ENCODE results near the gene ISLR2.
A peak's percentile ranks its signal among the peaks of the same experiment; 100 is the strongest.

Gene ISLR2

DNA sequence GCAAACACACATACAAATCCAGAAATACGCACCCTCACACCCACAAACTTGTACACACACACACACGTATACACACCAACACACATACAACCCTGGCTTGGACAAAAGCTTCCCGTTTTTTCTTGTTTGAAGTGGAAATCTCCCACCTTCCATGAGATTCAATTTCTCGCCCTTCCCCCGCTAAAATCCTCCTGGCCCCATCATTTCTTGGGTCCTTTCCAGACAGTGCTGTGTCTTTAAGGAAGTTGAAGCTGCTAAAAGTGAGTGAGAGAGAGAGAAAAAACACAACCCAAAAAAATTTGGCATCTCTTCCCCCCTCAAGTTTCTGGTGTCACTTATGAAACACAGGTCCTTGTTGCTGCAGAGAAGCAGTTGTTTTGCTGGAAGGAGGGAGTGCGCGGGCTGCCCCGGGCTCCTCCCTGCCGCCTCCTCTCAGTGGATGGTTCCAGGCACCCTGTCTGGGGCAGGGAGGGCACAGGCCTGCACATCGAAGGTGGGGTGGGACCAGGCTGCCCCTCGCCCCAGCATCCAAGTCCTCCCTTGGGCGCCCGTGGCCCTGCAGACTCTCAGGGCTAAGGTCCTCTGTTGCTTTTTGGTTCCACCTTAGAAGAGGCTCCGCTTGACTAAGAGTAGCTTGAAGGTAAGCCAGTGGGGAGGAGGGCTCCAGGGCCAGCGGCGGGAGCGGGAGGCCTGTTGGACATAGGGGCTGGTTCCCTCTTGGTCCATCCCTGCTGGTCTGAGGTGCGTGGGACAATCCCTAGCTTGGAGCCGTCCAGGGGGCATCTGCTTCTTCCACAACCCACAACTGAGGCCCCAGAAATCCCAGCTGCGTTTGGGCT lies 43.2 kb downstream of the ISLR2 start, which contains the start of gene ISLR (continued):
- TF ChIP-seq HIC1 (tag by site-specific recombination; IDR thresholded peaks at IDR 0.05) (no peak), PRDM1 (tag by site-specific recombination; IDR thresholded peaks at IDR 0.05) (peak; percentile 56), WT1 (tag by site-specific recombination; IDR thresholded peaks at IDR 0.05) (peak; percentile 38; the same call in 1 of the 2 replicates), ZNF692 (tag by site-specific recombination; IDR thresholded peaks at IDR 0.05) (0 out of 2 replicates have a peak, but pooled peaks have one; percentile 37), ZNF223 (tag by site-specific recombination; IDR thresholded peaks at IDR 0.05) (peak; percentile 42; the same call in 1 of the 2 replicates), ZNF785 (tag by site-specific recombination; IDR thresholded peaks at IDR 0.05) (0 out of 2 replicates have a peak, but pooled peaks have one; percentile 47), ZNF544 (tag by site-specific recombination; IDR thresholded peaks at IDR 0.05) (no peak), FEZF1 (tag by site-specific recombination; IDR thresholded peaks at IDR 0.05) (no peak), ZNF837 (tag by site-specific recombination; IDR thresholded peaks at IDR 0.05) (no peak), ZNF426 (tag by site-specific recombination; IDR thresholded peaks at IDR 0.05) (no peak), ZNF398 (tag by site-specific recombination; IDR thresholded peaks at IDR 0.05) (0 out of 2 replicates have a peak, but pooled peaks have one; percentile 40), ZBTB48 (tag by site-specific recombination; IDR thresholded peaks at IDR 0.05) (0 out of 2 replicates have a peak, but pooled peaks have one; percentile 21), ZFHX2 (tag by site-specific recombination; conservative IDR thresholded peaks at IDR 0.05) (peak; percentile 80), GLI4 (tag by site-specific recombination; IDR thresholded peaks at IDR 0.05) (peak; percentile 67; the same call in 1 of the 2 replicates), ZNF18 (tag by site-specific recombination; IDR thresholded peaks at IDR 0.05) (peak; percentile 78), SALL2 (tag by site-specific recombination; IDR thresholded peaks at IDR 0.05; ENCODE audit: borderline replicate concordance) (no peak; the same call in 1 of the 2 replicates)
- TF ChIP-seq, protein P1, sequence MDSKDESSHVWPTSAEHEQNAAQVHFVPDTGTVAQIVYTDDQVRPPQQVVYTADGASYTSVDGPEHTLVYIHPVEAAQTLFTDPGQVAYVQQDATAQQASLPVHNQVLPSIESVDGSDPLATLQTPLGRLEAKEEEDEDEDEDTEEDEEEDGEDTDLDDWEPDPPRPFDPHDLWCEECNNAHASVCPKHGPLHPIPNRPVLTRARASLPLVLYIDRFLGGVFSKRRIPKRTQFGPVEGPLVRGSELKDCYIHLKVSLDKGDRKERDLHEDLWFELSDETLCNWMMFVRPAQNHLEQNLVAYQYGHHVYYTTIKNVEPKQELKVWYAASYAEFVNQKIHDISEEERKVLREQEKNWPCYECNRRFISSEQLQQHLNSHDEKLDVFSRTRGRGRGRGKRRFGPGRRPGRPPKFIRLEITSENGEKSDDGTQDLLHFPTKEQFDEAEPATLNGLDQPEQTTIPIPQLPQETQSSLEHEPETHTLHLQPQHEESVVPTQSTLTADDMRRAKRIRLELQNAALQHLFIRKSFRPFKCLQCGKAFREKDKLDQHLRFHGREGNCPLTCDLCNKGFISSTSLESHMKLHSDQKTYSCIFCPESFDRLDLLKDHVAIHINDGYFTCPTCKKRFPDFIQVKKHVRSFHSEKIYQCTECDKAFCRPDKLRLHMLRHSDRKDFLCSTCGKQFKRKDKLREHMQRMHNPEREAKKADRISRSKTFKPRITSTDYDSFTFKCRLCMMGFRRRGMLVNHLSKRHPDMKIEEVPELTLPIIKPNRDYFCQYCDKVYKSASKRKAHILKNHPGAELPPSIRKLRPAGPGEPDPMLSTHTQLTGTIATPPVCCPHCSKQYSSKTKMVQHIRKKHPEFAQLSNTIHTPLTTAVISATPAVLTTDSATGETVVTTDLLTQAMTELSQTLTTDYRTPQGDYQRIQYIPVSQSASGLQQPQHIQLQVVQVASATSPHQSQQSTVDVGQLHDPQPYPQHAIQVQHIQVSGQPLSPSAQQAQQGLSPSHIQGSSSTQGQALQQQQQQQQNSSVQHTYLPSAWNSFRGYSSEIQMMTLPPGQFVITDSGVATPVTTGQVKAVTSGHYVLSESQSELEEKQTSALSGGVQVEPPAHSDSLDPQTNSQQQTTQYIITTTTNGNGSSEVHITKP (tag by site-specific recombination; IDR thresholded peaks at IDR 0.05) = peak; percentile 32; the same call in 1 of the 2 replicates

Measured in HEK293 (cell line).